HepG2 (cell line): ENCODE results near the gene IGFBP6. TPM values are rescaled to one million over a fixed set of nuclear protein-coding genes. Genes with fewer than 3 reads are reported as not detected.
A peak's percentile ranks its signal among the peaks of the same experiment; 100 is the strongest.

Experiments
- CEBPB ChIP-seq: IDR thresholded peaks from 2 replicates; pipeline ENCODE4 v1.6.1; 2011; ENCODE audit warnings: low read depth, low read length, improper control_type of control experiment, borderline replicate concordance
- CENPT ChIP-seq: sonication (generic); formaldehyde crosslinking; IDR thresholded peaks from 2 replicates; pipeline ENCODE4 v1.8.0; 2022; ENCODE audit warnings: low read depth, mild to moderate bottlenecking, moderate library complexity, missing genetic modification reagents
- DNMT3B ChIP-seq: conservative IDR thresholded peaks from 2 replicates; pipeline ENCODE4 v1.6.1; 2016; ENCODE audit warnings: missing biosample characterization, control low read depth
- EEA1 ChIP-seq: sonication (generic); formaldehyde crosslinking; IDR thresholded peaks from 2 replicates; pipeline ENCODE4 v1.5.1; 2020; ENCODE audit warnings: mild to moderate bottlenecking, missing genetic modification reagents, borderline replicate concordance
- FOSL2 ChIP-seq: sonication (generic); formaldehyde crosslinking; IDR thresholded peaks from 2 replicates; pipeline ENCODE4 v1.4.0; 2020; ENCODE audit warnings: missing genetic modification reagents
- HBP1 ChIP-seq: IDR thresholded peaks from 2 replicates; pipeline ENCODE4 v1.6.1; 2016; ENCODE audit warnings: low read depth, control low read depth
- HDAC2 ChIP-seq: sonication (generic); formaldehyde crosslinking; IDR thresholded peaks from 2 replicates; pipeline ENCODE4 v1.4.0; 2020; ENCODE audit warnings: missing genetic modification reagents
- JUNB ChIP-seq: sonication (generic); formaldehyde crosslinking; IDR thresholded peaks from 2 replicates; pipeline ENCODE4 v1.8.0; 2022; ENCODE audit warnings: missing genetic modification reagents, mild to moderate bottlenecking, borderline replicate concordance
- KDM4B ChIP-seq: sonication (generic); formaldehyde crosslinking; IDR thresholded peaks from 2 replicates; pipeline ENCODE4 v1.4.0; 2020; ENCODE audit warnings: missing genetic modification reagents
- MAFK ChIP-seq, 2 experiments: IDR thresholded peaks in 1 of 2; conservative IDR thresholded peaks in 1 of 2; 2 replicates each; pipeline ENCODE4 v1.6.1; 2011; ENCODE audit warnings: improper control_type of control experiment in 2 of 2, low read length in 2 of 2
- NFYC ChIP-seq: IDR thresholded peaks from 2 replicates; pipeline ENCODE4 v1.6.1; 2016; ENCODE audit warnings: missing genetic modification reagents, missing compliant biosample characterization
- YY1 ChIP-seq: IDR thresholded peaks from 2 replicates; pipeline ENCODE4 v1.6.1; 2011; ENCODE audit warnings: low read length, low read depth, moderate library complexity, mild to moderate bottlenecking; ENCODE audit not compliant: insufficient read depth, insufficient replicate concordance
- ZNF282 ChIP-seq: fragments of 450-650 bp; IDR thresholded peaks from 2 replicates; pipeline ENCODE4 v1.6.1; 2018; ENCODE audit not compliant: partially characterized antibody
- ZNF883 ChIP-seq: sonication (generic); formaldehyde crosslinking; IDR thresholded peaks from 2 replicates; pipeline ENCODE4 v1.5.1; 2020; ENCODE audit warnings: mild to moderate bottlenecking, missing genetic modification reagents; ENCODE audit errors: not compliant biosample characterization
- polyA plus RNA-seq, 8 experiments: library from polyadenylated mRNA; depleted of rRNA in 3 of 8; stranded (reverse) in 7 of 8; unstranded in 1 of 8; fragments of >200 nt; fragmentation: Illumina TruSeq in 4 of 8; extraction: Trizol in 4 of 8; gene quantifications; 2 replicates each; pipeline versions ENCODE4 v1.2.1 to v1.2.3, GENCODE V29; 2011 to 2016; ENCODE audit warnings: low read depth in 4 of 8, missing spikeins in 1 of 8, mixed read lengths in 1 of 8; ENCODE audit not compliant: insufficient read depth in 1 of 8
- total RNA-seq, 5 experiments: library from RNA; depleted of rRNA; stranded (reverse); fragments of >200 nt; fragmentation: Illumina TruSeq; extraction: Trizol; gene quantifications; 2 replicates each; pipeline ENCODE4 v1.2.3, GENCODE V29; 2016; ENCODE audit warnings: low read depth in 1 of 5
- TF ChIP-seq, protein P1 (sequence below): sonication (generic); formaldehyde crosslinking; IDR thresholded peaks from 2 replicates; pipeline ENCODE4 v1.4.0; 2020; ENCODE audit warnings: missing genetic modification reagents, borderline replicate concordance
- TF ChIP-seq, protein P2 (sequence below): sonication (generic); formaldehyde crosslinking; IDR thresholded peaks from 2 replicates; pipeline ENCODE4 v1.4.0; 2020; ENCODE audit warnings: missing genetic modification reagents
- TF ChIP-seq, protein P3 (sequence below): sonication (generic); formaldehyde crosslinking; IDR thresholded peaks from 2 replicates; pipeline ENCODE4; 2020; ENCODE audit warnings: missing genetic modification reagents, mild to moderate bottlenecking, borderline replicate concordance

The IGFBP6 gene
- total and polyA plus RNA-seq, 2 of the 13 experiments (the other 11 are each of a cell fraction or from before 2014, with no cell fraction given): 3.9 to 25.2 TPM

DNA sequence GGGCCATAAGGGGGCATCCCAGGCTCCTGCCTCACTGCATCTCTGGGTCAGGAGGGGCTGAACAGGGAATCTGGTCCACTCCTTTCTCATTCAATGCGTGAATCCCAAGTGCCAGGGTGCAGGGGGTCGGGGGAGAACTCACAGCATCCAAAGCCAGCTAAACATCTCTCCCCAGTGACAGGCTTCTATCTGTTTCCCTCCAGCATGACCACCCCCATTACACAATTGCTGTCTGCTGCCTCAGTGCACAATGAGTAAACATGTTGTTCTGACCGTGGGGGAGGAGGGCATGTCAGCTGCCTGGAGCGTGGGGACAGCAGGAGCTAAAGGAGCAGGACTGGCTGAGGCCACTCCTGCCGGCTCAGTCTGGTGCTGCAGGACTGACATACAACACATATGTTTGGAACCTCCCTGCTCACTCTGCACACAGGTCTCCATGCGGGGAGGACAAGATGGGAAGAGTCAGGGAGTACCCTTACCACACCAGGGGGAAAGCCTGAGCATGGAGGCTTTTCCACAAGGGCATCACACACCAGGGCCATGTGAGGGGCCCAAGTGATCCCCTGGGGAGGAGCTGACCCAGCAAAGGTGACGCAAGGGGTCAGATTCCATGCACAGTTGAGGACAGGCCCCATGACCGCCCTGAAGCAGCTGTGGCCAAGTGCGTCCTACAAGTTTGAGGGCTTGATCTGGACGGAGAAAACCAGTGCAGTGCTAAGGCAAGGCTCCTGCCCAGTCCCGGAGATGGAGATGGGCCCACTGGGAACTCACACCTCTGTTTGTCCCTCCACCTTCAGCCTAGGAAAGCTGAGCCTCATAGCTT is 46.2 kb upstream of the IGFBP6 start (continued):
- TF ChIP-seq EEA1 (0 out of 2 replicates have a peak, but pooled peaks have one; percentile 17), YY1 (peak; percentile 18), JUNB (no peak), HBP1 (CRISPR knock-in tag) (0 out of 2 replicates have a peak, but pooled peaks have one; percentile 66), ZNF282 (no peak), CEBPB (peak; percentile 86), FOSL2 (CRISPR knock-in tag) (peak; percentile 53), MAFK (conservative IDR thresholded peaks at IDR 0.05 in 1 of 2, IDR thresholded peaks at IDR 0.05 in 1 of 2; ENCODE audit: low read length in 2 of 2) (no peak), ZNF883 (CRISPR knock-in tag) (peak; percentile 66), HDAC2 (CRISPR knock-in tag) (peak; percentile 68), NFYC (CRISPR knock-in tag) (no peak), DNMT3B (no peak), KDM4B (CRISPR knock-in tag) (no peak), CENPT (CRISPR knock-in tag) (no peak)
- TF ChIP-seq, protein P1, sequence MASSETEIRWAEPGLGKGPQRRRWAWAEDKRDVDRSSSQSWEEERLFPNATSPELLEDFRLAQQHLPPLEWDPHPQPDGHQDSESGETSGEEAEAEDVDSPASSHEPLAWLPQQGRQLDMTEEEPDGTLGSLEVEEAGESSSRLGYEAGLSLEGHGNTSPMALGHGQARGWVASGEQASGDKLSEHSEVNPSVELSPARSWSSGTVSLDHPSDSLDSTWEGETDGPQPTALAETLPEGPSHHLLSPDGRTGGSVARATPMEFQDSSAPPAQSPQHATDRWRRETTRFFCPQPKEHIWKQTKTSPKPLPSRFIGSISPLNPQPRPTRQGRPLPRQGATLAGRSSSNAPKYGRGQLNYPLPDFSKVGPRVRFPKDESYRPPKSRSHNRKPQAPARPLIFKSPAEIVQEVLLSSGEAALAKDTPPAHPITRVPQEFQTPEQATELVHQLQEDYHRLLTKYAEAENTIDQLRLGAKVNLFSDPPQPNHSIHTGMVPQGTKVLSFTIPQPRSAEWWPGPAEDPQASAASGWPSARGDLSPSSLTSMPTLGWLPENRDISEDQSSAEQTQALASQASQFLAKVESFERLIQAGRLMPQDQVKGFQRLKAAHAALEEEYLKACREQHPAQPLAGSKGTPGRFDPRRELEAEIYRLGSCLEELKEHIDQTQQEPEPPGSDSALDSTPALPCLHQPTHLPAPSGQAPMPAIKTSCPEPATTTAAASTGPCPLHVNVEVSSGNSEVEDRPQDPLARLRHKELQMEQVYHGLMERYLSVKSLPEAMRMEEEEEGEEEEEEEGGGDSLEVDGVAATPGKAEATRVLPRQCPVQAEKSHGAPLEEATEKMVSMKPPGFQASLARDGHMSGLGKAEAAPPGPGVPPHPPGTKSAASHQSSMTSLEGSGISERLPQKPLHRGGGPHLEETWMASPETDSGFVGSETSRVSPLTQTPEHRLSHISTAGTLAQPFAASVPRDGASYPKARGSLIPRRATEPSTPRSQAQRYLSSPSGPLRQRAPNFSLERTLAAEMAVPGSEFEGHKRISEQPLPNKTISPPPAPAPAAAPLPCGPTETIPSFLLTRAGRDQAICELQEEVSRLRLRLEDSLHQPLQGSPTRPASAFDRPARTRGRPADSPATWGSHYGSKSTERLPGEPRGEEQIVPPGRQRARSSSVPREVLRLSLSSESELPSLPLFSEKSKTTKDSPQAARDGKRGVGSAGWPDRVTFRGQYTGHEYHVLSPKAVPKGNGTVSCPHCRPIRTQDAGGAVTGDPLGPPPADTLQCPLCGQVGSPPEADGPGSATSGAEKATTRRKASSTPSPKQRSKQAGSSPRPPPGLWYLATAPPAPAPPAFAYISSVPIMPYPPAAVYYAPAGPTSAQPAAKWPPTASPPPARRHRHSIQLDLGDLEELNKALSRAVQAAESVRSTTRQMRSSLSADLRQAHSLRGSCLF (CRISPR knock-in tag): no peak
- TF ChIP-seq, protein P2, sequence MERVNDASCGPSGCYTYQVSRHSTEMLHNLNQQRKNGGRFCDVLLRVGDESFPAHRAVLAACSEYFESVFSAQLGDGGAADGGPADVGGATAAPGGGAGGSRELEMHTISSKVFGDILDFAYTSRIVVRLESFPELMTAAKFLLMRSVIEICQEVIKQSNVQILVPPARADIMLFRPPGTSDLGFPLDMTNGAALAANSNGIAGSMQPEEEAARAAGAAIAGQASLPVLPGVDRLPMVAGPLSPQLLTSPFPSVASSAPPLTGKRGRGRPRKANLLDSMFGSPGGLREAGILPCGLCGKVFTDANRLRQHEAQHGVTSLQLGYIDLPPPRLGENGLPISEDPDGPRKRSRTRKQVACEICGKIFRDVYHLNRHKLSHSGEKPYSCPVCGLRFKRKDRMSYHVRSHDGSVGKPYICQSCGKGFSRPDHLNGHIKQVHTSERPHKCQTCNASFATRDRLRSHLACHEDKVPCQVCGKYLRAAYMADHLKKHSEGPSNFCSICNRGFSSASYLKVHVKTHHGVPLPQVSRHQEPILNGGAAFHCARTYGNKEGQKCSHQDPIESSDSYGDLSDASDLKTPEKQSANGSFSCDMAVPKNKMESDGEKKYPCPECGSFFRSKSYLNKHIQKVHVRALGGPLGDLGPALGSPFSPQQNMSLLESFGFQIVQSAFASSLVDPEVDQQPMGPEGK: peak; percentile 85
- TF ChIP-seq, protein P3, sequence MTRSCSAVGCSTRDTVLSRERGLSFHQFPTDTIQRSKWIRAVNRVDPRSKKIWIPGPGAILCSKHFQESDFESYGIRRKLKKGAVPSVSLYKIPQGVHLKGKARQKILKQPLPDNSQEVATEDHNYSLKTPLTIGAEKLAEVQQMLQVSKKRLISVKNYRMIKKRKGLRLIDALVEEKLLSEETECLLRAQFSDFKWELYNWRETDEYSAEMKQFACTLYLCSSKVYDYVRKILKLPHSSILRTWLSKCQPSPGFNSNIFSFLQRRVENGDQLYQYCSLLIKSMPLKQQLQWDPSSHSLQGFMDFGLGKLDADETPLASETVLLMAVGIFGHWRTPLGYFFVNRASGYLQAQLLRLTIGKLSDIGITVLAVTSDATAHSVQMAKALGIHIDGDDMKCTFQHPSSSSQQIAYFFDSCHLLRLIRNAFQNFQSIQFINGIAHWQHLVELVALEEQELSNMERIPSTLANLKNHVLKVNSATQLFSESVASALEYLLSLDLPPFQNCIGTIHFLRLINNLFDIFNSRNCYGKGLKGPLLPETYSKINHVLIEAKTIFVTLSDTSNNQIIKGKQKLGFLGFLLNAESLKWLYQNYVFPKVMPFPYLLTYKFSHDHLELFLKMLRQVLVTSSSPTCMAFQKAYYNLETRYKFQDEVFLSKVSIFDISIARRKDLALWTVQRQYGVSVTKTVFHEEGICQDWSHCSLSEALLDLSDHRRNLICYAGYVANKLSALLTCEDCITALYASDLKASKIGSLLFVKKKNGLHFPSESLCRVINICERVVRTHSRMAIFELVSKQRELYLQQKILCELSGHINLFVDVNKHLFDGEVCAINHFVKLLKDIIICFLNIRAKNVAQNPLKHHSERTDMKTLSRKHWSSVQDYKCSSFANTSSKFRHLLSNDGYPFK (CRISPR knock-in tag): peak; percentile 59; the same call in 1 of the 2 replicates
